Esophagus muscularis mucosa (tissue), 3 donors: Measurements from ENCODE around the gene XXYLT1.

ENCODE experiments used
- POLR2AphosphoS5 ChIP-seq, 2 donors: sonication (generic); formaldehyde crosslinking; IDR thresholded peaks; one replicate each; pipeline ENCODE4 v1.6.1; 2017; ENCODE audit warnings: antibody characterized with exemption in 2 of 2
- TF ChIP-seq, protein P1 (sequence below), 3 experiments: fragments of 200-600 bp in 2 of 3; fragments of 450-650 bp in 1 of 3; sonication (generic) in 2 of 3; IDR thresholded peaks; one replicate each; pipeline ENCODE4 v1.5.1; 2017 to 2019; ENCODE audit warnings: antibody characterized with exemption in 3 of 3, mild to moderate bottlenecking in 2 of 3, moderate library complexity in 1 of 3

DNA sequence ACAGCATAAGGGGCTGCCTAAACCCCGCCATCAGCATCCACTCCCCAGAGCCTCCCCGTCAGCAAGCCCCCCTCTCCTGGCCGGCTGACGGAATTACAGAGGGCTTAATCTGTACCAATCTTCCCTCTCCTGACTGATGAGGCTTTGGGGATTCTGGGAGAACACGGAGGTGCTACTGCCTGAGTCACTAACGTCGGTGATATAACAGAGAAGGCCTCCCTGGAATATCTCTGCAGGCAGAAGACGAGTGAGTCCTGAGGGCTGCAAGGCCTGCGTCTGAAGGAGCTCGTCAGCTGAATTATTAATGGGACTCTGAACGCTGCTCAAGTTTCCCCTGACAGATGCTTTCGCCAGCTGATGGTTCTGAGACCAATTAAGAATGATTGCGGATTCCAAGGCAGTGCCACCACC is 147.7 kb downstream of the XXYLT1 start:
- no peak for TF ChIP-seq POLR2AphosphoS5 (IDR thresholded peaks at IDR 0.05)
- TF ChIP-seq, protein P1, sequence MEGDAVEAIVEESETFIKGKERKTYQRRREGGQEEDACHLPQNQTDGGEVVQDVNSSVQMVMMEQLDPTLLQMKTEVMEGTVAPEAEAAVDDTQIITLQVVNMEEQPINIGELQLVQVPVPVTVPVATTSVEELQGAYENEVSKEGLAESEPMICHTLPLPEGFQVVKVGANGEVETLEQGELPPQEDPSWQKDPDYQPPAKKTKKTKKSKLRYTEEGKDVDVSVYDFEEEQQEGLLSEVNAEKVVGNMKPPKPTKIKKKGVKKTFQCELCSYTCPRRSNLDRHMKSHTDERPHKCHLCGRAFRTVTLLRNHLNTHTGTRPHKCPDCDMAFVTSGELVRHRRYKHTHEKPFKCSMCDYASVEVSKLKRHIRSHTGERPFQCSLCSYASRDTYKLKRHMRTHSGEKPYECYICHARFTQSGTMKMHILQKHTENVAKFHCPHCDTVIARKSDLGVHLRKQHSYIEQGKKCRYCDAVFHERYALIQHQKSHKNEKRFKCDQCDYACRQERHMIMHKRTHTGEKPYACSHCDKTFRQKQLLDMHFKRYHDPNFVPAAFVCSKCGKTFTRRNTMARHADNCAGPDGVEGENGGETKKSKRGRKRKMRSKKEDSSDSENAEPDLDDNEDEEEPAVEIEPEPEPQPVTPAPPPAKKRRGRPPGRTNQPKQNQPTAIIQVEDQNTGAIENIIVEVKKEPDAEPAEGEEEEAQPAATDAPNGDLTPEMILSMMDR (IDR thresholded peaks at IDR 0.05), result no peak
